Measurements from ENCODE around the gene BCAS2. TPM values are rescaled to one million over a fixed set of nuclear protein-coding genes. Genes with fewer than 3 reads are reported as not detected.

Gene BCAS2
- total RNA-seq, 1 experiment from 2014 or later: 13.3 TPM

DNA sequence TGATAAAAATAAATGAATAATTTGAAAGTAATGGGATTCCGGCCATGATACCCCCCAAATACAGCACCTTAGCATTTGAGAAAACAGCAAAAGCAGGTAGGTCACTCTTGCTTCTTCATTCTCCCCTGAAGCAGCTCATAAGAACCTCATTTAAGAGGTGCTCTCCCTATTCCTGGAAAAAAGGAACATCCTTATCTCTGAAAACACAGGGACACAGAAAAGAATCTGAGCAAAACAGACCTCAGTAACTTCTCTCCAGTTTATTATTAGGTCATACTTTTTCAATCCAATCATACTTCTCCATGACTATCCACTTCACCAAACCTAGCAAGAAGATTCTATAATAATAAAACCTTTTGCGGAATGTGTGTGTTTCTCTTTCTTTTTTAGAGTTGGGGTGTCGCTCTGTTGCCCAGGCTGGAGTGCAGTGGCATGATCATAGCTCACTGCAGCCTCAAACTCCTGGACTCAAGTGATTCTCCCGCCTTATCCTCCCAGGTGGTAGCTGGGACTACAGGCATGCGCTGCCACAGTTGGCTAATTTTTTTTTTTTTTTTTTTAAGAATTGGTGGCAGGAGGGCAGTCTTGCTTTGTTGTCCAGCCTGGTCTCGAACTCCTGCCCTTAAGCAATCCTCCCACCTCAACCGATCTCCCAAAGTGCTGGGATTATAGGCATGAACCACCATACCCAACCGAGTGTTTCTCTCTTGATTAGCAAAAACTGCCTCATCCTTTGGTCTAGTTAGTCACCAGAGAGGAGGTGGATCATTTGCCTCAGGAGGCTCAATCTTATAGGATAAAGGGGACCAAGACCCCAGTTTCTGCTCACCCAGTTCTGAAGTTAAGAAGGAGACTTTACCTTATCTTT is 59.8 kb downstream of the BCAS2 start:
- in situ Hi-C loops (cut with HindIII; ENCODE audit: low pct_unique_long_range_greater_than_20kb, low sequenced_read_pairs): no loop called here
- no peak for DNase-seq (ENCODE audit: low read depth)

Other genes with a start within 250 kb of the BCAS2 start
- 7.9 and 10.7 TPM in 2 replicates for gene TRIM33, start 70.4 kb downstream of the BCAS2 start, total RNA-seq (2014; rRNA removed; shearing (Covaris generic); ENCODE audit: low replicate concordance)
- gene DENND2C, start 88.4 kb upstream of the BCAS2 start, total RNA-seq (2014; rRNA removed; shearing (Covaris generic); ENCODE audit: low replicate concordance): 0.26 and 0.84 TPM in 2 replicates
- gene AMPD1, start 113.9 kb upstream of the BCAS2 start, total RNA-seq (2014; rRNA removed; shearing (Covaris generic); ENCODE audit: low replicate concordance): not detected in 2 replicates
- gene NRAS, start 135.2 kb upstream of the BCAS2 start, total RNA-seq (2014; rRNA removed; shearing (Covaris generic); ENCODE audit: low replicate concordance): 55.8 and 56.0 TPM in 2 replicates
- gene CSDE1, start 176.4 kb upstream of the BCAS2 start, total RNA-seq (2014; rRNA removed; shearing (Covaris generic); ENCODE audit: low replicate concordance): 112 and 120 TPM in 2 replicates
- gene SIKE1, start 199.1 kb upstream of the BCAS2 start, total RNA-seq (2014; rRNA removed; shearing (Covaris generic); ENCODE audit: low replicate concordance): 23.2 and 89.6 TPM in 2 replicates